Neutrophil (primary cell): ENCODE measurements around the gene CELF3.
"Not testable (repeated sequence)": the region's sequence is repeated elsewhere in the genome, so short reads cannot be mapped to it uniquely, and the experiment has no call there.

ENCODE experiments used
- H3K27ac ChIP-seq: fragments of 200-600 bp; sonication (generic); 2 replicates; pipeline ENCODE4 v1.5.1; 2016; ENCODE audit warnings: mild to moderate bottlenecking, moderate library complexity
- H3K27me3 ChIP-seq: fragments of 200-600 bp; sonication (generic); 2 replicates; pipeline ENCODE4 v1.6.0; 2016; ENCODE audit warnings: mild to moderate bottlenecking
- H3K36me3 ChIP-seq: fragments of 200-600 bp; sonication (generic); 2 replicates; pipeline ENCODE4 v1.5.1; 2017
- H3K4me1 ChIP-seq, 2 experiments: fragments of 200-600 bp in 1 of 2; sonication (generic) in 1 of 2; 1 replicate in 1 of 2; 2 replicates in 1 of 2; pipeline versions ENCODE4 v1.5.1 to v1.6.1; 2013 to 2016; ENCODE audit warnings: low read depth in 1 of 2, low read length in 1 of 2, mild to moderate bottlenecking in 1 of 2, moderate library complexity in 1 of 2; ENCODE audit not compliant: control insufficient read depth in 1 of 2, insufficient read depth in 1 of 2
- H3K4me3 ChIP-seq, 2 experiments: fragments of 200-600 bp in 1 of 2; sonication (generic) in 1 of 2; 1 replicate in 1 of 2; 2 replicates in 1 of 2; pipeline ENCODE4 v1.5.1; 2013 to 2016; ENCODE audit warnings: low read depth in 1 of 2, low read length in 1 of 2, mild to moderate bottlenecking in 1 of 2, moderate library complexity in 1 of 2
- H3K9me3 ChIP-seq: fragments of 200-600 bp; sonication (generic); 2 replicates; pipeline ENCODE4 v1.5.1; 2016
- TF ChIP-seq, protein P1 (sequence below): fragments of 200-600 bp; sonication (generic); IDR thresholded peaks from 2 replicates; pipeline ENCODE4 v1.5.1; 2016; ENCODE audit warnings: antibody characterized with exemption

Gene CELF3

GRCh38 chr1:151673407-151673806 lies 43.2 kb downstream of the CELF3 start:
- Histone ChIP-seq H3K4me1 (peaks cover 5 to 17% of the 10 kb centered on the region in 2 experiments), H3K36me3 (peaks cover 30% of the 10 kb centered on the region), H3K27ac (no peak overlapping the region), H3K4me3 (no peak overlapping the region), H3K27me3 (no peaks in the 10 kb centered on the region), H3K9me3 (no peaks in the 10 kb centered on the region)
- TF ChIP-seq, protein P1, sequence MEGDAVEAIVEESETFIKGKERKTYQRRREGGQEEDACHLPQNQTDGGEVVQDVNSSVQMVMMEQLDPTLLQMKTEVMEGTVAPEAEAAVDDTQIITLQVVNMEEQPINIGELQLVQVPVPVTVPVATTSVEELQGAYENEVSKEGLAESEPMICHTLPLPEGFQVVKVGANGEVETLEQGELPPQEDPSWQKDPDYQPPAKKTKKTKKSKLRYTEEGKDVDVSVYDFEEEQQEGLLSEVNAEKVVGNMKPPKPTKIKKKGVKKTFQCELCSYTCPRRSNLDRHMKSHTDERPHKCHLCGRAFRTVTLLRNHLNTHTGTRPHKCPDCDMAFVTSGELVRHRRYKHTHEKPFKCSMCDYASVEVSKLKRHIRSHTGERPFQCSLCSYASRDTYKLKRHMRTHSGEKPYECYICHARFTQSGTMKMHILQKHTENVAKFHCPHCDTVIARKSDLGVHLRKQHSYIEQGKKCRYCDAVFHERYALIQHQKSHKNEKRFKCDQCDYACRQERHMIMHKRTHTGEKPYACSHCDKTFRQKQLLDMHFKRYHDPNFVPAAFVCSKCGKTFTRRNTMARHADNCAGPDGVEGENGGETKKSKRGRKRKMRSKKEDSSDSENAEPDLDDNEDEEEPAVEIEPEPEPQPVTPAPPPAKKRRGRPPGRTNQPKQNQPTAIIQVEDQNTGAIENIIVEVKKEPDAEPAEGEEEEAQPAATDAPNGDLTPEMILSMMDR, result no peak

GRCh38 chr1:151670036-151670675 lies 46.4 kb downstream of the CELF3 start:
- Histone ChIP-seq H3K4me1 (peaks cover 13 to 20% of the 10 kb centered on the region in 2 experiments), H3K36me3 (peaks cover 35% of the 10 kb centered on the region), H3K27ac (peak overlapping the region; percentile 58)
- H3K4me3 ChIP-seq, H3K9me3 ChIP-seq, H3K27me3 ChIP-seq: not testable (repeated sequence)

DNA sequence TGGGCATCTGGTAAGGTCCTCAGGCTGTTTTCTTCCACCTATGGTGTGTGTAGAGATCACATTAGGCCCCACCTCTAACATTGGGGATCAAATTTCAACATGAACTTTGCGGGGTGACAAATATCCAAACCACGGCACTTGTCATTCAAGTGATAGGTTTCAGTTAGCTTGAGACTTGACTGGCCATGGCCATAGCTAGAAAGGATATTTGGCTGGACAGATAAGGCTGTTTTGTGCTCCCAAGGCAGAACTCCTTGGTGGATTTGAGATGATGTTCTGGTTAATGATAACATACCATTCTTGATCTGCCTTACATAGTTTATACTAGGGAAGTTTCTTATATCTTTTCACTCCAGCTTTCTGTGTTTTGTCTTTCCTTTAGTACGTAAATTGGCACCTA lies 48.5 kb downstream of the CELF3 start:
- no peak overlapping the region for H3K4me3 ChIP-seq
- H3K27ac ChIP-seq, result peak overlapping the region; percentile 48
- no peaks in the 10 kb centered on the region for H3K9me3 ChIP-seq
- TF ChIP-seq, protein P1, result no peak
- peaks cover 35% of the 10 kb centered on the region for H3K36me3 ChIP-seq
- H3K27me3 ChIP-seq, result no peaks in the 10 kb centered on the region
- peaks cover 21 to 36% of the 10 kb centered on the region in 2 experiments for H3K4me1 ChIP-seq

DNA sequence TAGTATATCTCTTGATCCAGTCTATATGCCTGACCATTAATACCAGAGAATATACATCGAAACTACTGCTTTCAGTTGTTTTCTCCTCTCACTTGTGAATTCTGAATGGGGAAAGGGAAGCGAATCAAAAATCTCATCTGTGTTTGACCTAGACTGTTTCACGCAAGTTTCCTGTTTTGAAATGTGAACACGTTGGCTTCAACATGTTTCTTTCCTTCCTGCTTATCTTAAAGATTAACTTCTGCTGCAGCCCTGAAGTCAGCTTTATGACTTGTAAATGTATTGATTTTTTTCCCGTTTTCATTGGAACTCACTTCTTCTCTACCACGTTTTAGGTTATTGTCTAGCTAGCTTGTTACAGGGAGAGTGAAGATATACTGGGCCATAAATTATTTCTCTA lies 54.9 kb downstream of the CELF3 start:
- TF ChIP-seq, protein P1, result no peak
- H3K36me3 ChIP-seq, result peaks cover 34% of the 10 kb centered on the region

DNA sequence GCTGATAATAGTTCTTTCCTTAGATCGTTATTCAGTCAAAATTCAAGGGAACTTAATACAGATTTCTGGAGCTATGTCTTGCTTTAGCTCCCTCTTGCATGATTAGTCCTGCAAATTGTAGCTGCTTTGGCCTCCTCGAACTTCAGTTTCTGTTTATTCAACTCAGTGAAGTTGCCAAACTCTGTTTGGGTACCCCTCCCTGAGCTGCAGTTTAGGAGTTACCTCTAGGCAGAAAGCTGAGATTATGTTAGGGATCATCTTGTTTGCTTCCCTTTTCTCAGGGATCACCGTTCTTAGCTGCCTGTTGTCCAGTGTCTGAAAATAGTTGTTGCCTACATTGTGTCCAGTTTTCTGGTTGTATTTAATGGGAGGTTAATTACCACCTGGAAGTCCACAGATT lies 61.2 kb downstream of the CELF3 start:
- peaks cover 49 to 50% of the 10 kb centered on the region in 2 experiments for H3K4me1 ChIP-seq
- H3K4me3 ChIP-seq, result peak overlapping the region in 1 of 2 experiments; percentile 47
- TF ChIP-seq, protein P1, result no peak

More for the DNA sequence above, 54.9 kb downstream of the CELF3 start:
- no peaks in the 10 kb centered on the region for H3K9me3 ChIP-seq
- peak overlapping the region; percentile 46 to 51 for H3K4me3 ChIP-seq
- H3K4me1 ChIP-seq, result peaks cover 42 to 50% of the 10 kb centered on the region in 2 experiments
- peak overlapping the region; percentile 93 for H3K27ac ChIP-seq
- H3K27me3 ChIP-seq, result no peaks in the 10 kb centered on the region

DNA sequence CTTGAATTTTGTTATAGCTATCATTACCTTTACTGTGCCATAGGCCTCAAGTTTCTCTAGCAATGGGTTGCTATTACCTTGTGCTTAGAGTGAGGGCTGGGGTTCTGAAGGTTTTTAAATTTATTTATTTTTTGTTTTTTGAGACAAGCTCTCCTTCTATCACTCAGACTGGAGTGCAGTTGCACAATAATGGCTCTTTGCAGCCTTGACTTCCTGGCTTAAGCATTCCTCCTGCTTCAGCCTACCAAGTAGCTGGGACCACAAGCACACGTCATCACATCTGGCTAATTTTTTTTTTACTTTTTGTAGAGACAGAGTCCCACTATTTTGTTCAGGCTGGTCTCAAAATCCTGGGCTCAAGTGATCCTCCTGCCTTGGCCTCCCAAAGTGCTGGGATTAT lies 63.2 kb downstream of the CELF3 start:
- H3K27me3 ChIP-seq, result no peaks in the 10 kb centered on the region
- H3K4me1 ChIP-seq, result peaks cover 42 to 43% of the 10 kb centered on the region in 2 experiments
- H3K9me3 ChIP-seq, result no peaks in the 10 kb centered on the region
- TF ChIP-seq, protein P1, result no peak
- peaks cover 15% of the 10 kb centered on the region for H3K36me3 ChIP-seq
- H3K27ac ChIP-seq, result peak overlapping the region; percentile 90
- peak overlapping the region in 1 of 2 experiments; percentile 47 for H3K4me3 ChIP-seq

More for the DNA sequence above, 61.2 kb downstream of the CELF3 start:
- Histone ChIP-seq H3K9me3 (no peaks in the 10 kb centered on the region), H3K27me3 (no peaks in the 10 kb centered on the region), H3K36me3 (peaks cover 29% of the 10 kb centered on the region), H3K27ac (peak overlapping the region; percentile 90)
